ENCODE data around the gene RASGRP3.

DNA sequence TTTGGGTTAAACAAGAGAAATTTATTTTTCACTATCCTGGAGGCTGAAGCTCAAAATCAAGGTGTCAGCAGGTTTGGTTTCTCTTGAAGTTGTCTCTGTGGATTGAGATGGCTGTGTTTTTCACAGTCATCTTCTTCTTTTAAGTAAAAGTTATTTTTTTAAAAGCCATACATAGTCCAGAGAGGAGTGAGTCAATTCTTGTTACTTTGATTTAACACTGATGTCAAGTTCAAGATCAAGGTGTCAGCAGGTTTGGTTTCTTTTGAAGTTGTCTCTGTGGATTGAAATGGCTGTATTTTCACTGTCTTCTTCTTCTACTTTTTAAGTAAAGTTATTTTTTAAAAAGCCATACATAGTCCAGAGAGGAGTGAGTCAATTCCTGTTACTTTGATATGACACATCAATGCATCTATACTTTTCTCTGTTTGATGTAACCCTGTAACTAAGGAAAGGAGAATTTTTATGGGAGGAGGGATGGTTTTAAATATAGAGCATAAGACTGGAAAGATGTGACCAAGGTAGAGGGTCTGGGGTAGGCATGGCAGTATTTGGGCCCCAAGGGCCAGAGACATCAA is 22.5 kb upstream of the RASGRP3 start:
- TF ChIP-seq, protein P1, sequence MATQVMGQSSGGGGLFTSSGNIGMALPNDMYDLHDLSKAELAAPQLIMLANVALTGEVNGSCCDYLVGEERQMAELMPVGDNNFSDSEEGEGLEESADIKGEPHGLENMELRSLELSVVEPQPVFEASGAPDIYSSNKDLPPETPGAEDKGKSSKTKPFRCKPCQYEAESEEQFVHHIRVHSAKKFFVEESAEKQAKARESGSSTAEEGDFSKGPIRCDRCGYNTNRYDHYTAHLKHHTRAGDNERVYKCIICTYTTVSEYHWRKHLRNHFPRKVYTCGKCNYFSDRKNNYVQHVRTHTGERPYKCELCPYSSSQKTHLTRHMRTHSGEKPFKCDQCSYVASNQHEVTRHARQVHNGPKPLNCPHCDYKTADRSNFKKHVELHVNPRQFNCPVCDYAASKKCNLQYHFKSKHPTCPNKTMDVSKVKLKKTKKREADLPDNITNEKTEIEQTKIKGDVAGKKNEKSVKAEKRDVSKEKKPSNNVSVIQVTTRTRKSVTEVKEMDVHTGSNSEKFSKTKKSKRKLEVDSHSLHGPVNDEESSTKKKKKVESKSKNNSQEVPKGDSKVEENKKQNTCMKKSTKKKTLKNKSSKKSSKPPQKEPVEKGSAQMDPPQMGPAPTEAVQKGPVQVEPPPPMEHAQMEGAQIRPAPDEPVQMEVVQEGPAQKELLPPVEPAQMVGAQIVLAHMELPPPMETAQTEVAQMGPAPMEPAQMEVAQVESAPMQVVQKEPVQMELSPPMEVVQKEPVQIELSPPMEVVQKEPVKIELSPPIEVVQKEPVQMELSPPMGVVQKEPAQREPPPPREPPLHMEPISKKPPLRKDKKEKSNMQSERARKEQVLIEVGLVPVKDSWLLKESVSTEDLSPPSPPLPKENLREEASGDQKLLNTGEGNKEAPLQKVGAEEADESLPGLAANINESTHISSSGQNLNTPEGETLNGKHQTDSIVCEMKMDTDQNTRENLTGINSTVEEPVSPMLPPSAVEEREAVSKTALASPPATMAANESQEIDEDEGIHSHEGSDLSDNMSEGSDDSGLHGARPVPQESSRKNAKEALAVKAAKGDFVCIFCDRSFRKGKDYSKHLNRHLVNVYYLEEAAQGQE (IDR thresholded peaks at IDR 0.05; ENCODE audit: insufficient replicate concordance, low read depth) = no peak
- TF ChIP-seq CTCF (IDR thresholded peaks at IDR 0.05; ENCODE audit: insufficient read depth, low read length) = no peak
- no peak for TF ChIP-seq GABPA (IDR thresholded peaks at IDR 0.05; ENCODE audit: low read depth)
- TF ChIP-seq POLR2AphosphoS5 (IDR thresholded peaks at IDR 0.05; ENCODE audit: low read depth) = no peak
- TF ChIP-seq SPI1 (IDR thresholded peaks at IDR 0.05; ENCODE audit: borderline replicate concordance, low read depth) = no peak
